Stimulated activated CD8-positive, alpha-beta memory T cell treated with anti-CD3 and anti-CD28 coated beads, Interleukin-12 subunit alpha, Interleukin-12 subunit beta, amount 100 ng/mL, for 24 hours (primary cell): ENCODE measurements around the gene TMCO4.

Experiments used
- DNase-seq: peaks from one replicate; pipeline ENCODE4 v3.0.0-alpha.2; 2020; ENCODE audit errors: extremely low read depth

TMCO4 gene

DNA sequence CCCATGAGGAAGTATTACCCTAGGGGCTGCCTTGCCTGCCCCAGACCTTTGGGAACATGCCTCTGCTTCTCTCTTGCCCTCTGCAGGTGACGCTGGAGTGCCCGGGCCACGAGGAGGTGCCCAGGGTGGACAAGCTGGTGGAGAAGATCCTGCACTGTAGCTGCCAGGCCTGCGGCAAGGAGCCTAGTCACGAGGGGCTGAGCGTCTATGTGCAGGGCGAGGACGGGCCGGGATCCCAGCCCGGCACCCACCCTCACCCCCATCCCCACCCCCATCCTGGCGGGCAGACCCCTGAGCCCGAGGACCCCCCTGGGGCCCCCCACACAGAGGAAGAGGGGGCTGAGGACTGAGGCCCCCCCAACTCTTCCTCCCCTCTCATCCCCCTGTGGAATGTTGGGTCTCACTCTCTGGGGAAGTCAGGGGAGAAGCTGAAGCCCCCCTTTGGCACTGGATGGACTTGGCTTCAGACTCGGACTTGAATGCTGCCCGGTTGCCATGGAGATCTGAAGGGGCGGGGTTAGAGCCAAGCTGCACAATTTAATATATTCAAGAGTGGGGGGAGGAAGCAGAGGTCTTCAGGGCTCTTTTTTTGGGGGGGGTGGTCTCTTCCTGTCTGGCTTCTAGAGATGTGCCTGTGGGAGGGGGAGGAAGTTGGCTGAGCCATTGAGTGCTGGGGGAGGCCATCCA lies 142.8 kb downstream of the TMCO4 start:
- DNase-seq = no peak

DNA sequence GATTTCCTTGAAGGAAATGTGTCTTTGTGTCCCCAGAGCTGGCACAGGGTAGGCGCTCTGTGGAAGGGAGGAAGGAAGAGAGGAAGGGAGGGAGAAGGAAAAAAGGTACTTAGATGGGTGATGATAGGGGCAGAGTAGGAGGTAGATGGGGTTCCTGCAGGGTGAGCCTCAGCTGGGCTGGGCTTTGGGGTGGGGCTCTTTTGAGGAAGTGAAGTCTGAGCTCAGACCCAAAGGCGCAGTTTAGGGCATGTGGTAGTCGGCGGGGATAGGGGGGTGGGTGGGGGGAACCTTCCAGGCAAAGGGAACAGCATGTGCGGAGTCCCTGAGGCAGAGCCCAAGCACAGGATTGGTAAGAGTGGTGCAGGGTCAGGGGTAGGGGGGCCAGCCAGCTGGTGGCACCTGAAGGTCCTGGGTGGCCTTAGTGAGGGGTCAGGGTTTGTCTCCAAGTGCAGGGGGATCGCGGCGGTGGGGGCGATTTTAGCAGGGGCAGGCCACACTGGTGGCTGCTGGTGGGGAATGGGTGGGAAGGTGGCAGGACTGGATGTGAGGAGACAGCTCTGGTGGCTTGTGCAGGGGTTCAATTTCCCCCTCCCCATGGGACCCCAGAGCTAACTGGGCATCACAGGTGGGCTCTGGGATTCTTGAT lies 143.5 kb downstream of the TMCO4 start:
- no peak for DNase-seq

GRCh38 chr1:19655718-19656080 lies 144.0 kb downstream of the TMCO4 start:
- no peak for DNase-seq

GRCh38 chr1:19654886-19655717 lies 144.6 kb downstream of the TMCO4 start:
- no peak for DNase-seq

- DNase-seq = no peak
Measured at GRCh38 chr1:19654386-19654785, 145.3 kb downstream of the TMCO4 start.

DNA sequence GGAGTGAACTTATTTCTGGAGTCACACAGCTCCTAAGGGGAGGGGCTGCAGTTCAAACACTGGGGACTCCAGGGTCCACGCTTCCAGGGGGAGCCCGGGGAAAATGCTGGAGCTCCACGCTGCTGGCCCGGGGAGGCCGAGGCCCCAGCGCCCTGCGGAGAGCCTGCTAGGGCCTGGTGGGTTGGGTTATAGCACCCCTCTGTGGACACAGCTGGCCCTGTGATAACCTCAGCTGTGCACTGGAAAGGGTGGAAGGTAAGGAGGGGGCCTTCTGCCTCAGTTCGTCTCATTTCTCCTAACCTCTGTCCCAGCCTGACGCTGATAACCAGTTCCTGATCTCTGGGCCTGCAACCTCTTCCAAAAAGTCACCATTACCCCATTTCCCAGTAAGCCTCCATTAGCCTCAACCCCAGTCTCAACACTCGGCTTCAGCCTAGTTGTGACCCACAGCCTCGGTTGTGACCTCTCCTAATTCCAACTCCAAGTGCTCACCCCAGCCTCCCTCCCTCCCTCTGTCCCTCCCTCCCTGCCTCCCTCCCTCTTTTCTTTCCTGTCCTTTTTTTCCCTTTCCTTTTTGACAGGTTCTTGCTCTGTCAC lies 148.5 kb downstream of the TMCO4 start:
- no peak for DNase-seq

- no peak for DNase-seq
Measured at GRCh38 chr1:19650416-19651140, 149.1 kb downstream of the TMCO4 start.

DNA sequence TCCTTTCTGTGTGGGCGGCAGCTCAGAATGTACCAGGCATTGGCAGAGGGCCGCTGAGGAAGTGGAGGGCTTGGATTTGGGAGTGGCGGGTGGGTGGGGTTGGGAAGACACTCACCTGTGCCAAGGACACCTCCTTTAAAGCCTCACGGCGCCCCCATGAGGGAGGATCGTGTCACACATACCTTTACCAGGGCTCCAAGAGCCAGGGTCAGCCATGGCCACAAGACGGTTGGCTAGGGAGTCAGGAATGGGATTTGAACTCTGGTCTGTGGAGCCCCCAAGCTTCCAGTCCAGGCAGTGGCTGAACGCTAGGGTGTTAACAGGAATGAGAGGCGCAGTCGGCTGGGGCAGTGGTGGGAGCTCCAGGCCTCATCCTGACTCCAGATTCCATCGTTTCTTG lies 151.0 kb downstream of the TMCO4 start:
- DNase-seq = no peak

DNA sequence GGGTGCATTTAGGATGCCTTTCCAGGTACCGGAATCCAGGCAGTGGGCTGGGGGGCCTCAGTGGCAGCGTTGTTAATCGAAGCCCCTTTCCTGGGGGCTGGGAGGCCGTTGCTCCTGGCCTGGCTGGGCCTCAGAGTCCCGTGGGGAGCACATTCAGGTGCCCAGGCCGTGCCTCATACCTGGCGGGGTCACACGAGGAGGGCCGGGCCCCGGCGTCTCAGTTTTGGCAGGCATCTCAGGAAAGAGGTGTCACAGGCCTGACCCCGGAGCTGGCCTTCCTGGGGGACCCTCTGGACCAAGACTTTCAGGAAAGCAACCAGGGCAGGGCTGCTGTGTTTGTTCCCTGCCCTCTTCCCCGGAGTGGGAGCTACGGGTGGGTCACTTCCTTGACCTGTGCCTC lies 151.5 kb downstream of the TMCO4 start:
- DNase-seq = no peak

DNA sequence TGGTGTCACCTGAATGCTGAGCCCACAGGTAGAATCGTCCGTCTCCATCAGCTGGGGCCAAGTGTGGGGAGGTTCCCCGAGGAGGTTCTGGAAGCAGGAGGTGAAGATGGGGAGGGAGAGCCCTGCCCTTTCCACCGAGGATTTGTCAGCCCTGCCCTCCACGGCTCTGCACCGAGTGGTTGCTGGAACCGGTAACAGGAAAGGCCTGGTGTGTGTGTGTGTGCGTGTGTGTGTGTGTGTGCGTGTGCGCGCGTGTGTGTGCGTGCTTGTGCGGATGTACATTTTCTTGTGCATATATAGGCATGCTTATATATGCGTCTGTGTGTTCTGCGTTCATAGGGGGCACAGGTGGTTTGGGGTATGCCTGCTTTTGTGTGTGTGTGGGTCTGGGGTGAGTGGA lies 152.1 kb downstream of the TMCO4 start:
- no peak for DNase-seq

DNA sequence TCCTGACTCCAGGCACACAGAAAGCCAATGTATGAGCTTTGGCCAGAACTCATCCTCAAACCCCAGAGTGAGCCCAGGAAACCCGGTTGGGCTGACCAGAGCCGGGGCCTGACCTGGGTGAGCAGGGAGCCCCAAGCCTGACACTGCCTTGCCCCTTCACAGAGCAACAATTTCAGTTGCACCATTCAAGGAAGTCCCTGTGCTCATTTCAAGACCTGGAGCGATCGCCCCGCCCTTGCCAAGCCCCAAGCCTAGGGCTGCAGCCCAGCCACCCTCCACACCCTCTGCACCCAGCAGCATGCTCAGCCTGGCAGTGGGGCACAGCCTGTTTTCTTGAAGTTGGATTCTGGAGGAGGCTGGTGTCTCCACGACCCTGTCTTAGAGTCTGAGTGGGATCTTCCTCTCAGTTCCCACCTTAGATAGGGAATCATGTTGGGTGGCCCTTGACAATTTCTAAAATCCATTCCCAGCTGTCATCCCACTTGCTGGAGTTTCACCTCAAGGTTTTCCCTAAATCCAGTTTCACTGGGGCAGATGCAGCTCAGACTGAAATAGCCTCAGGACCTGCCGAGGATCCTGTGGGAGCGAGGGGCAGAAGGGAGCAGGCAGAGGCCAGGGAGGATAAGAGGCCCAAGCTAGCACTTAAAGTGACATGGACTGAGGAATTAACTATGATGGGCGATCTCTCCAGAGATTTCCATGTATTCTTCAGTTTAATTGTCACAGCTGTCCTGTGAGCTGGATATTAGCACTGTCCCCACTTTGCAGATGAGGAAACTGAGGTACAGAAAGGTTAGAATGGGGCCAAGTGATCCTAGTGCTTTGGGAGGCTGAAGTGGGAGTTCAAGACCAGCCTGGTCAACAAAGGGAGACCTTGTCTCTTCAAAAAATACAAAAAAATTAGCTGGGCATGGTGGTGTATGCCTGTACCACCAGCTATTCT lies 153.1 kb downstream of the TMCO4 start:
- no peak for DNase-seq

DNA sequence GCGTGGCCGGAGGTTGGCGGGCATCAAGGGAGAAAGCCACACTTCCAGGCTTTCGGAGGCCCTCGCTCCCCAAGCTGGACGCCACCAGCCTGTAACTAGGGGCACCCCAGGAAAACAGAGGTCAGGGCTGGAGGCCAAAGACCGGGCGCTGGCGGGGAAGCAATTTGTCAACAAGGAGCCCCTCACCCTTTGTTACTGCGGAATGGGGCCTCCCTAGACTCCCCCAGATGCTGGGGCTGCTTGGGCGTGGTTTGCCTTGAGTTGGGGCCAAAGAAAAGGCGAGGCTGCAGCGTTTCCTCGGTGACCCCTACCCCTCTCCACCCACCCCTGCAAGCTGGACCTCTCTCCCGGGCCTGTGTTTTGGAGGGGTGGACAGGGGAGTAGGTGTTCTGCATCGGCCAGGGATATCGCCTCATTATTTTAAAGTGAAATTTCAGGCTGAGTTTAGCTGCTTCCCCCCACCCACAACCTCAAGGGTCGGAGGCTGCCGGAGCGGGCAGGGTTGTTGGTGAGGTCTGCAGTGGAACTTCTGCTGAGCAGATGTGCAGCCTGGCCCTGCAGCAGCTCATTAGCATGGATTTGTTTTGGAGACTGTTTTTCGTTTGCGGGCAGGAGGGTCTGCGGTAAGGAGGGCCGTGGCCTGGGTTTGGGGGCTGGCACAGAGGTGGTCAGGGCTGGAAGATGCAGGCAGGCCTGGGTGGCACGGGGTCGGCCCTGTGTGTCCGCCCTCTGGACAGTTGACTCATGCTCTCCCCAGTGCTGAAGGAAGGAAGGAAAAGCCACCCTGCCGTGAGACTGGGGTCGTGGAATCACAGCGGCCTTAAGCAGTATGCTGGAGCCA lies 154.1 kb downstream of the TMCO4 start:
- DNase-seq = no peak

GRCh38 chr1:19644681-19645410 lies 154.9 kb downstream of the TMCO4 start:
- no peak for DNase-seq

- DNase-seq = no peak
Measured at GRCh38 chr1:19644395-19644680, 155.4 kb downstream of the TMCO4 start.

DNA sequence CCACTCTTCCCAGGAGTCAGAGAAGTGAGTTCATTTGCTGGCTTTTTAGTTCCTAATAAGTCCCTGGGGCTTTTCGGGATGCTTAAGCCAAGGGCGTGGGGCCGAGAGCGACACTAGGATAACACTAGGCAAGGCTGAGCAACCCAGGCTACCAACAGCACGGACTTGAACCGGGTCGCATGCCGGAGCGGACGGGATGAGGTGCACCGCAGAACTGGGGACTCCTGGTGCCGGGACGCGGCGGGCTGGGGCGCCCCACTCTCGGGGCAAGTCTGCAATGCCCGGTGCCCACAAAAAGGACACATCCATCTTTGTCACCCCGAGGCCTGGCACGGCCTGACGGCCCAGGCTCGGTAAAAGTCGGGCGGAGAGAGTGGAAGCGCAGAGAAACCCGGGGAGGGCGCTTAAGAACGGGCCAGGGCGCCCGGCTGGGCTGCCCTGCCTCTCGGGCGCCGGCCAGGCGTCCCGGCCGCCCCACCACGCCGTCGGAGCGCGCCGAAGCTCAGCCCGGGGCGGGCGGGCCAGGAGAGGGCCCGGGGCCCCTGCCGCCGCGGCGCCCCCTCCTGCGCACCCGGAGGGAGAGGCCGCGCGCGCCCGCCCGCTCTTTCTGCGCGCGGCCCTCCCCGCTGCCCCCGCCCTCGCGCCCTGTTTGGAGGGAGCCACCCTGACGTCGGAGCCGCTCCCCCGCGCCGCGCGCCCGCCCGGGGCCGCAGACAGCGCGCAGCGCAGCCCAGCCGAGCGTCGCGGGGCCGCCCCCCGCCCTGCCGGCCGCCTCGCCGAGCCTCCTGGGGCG lies 155.9 kb downstream of the TMCO4 start, which contains the start of gene NBL1:
TSS of gene NBL1 (plus strand) at position 710 of the 793 bp plus-strand sequence. CDS start 10,720 bp downstream, outside the sequence.
- DNase-seq = peak; percentile 28

DNA sequence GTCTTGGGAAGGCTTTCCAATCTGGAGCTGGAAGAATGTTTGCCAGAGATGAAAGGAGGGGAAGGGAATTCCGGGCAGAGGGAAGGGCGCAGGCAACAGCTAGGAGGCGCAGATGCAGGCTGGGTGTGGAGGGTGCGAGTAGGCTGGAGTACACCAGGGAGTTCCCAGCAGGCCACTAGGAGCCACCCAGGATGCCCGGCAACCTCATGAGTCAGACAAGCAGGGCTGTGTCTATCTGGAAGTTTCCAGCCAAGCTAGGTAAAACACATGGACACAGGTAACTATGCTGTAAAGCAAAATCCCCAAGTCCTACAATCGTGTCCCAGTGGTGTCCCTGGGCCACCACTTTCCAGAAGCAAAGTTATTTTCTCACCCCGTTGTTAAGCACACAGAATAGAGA lies 156.6 kb downstream of the TMCO4 start:
- DNase-seq = no peak

- no peak for DNase-seq
Measured at GRCh38 chr1:19640363-19641316, 159.1 kb downstream of the TMCO4 start.
